Loucy (cell line): Measurements from ENCODE around the gene GAN.

Experiments used
- H2AFZ ChIP-seq: fragments of 200-600 bp; sonication (generic); 2 replicates; pipeline ENCODE4 v1.6.0; 2016; ENCODE audit warnings: antibody characterized with exemption, mild to moderate bottlenecking, low read length, moderate library complexity
- H3F3A ChIP-seq: fragments of 200-600 bp; 2 replicates; pipeline ENCODE4 v1.6.0; 2016; ENCODE audit warnings: antibody characterized with exemption, low read depth, mild to moderate bottlenecking
- H3K27me3 ChIP-seq: fragments of 200-600 bp; sonication (generic); 2 replicates; pipeline ENCODE4 v1.6.1; 2014; ENCODE audit warnings: low read length, mild to moderate bottlenecking; ENCODE audit not compliant: insufficient read depth, poor library complexity, severe bottlenecking
- H3K36me3 ChIP-seq: fragments of 200-600 bp; sonication (generic); 2 replicates; pipeline ENCODE4 v1.6.1; 2016; ENCODE audit warnings: low read length; ENCODE audit not compliant: insufficient read depth
- H3K4me1 ChIP-seq: fragments of 200-600 bp; sonication (generic); 2 replicates; pipeline ENCODE4 v1.5.1; 2014; ENCODE audit warnings: low read length, mild to moderate bottlenecking; ENCODE audit not compliant: insufficient read depth, poor library complexity, severe bottlenecking
- H3K4me2 ChIP-seq: fragments of 200-600 bp; sonication (generic); 2 replicates; pipeline ENCODE4 v1.6.0; 2014; ENCODE audit warnings: antibody characterized with exemption, low read length, low read depth, mild to moderate bottlenecking; ENCODE audit not compliant: poor library complexity, severe bottlenecking
- H3K4me3 ChIP-seq: fragments of 200-600 bp; sonication (generic); 2 replicates; pipeline ENCODE4 v1.5.1; 2014; ENCODE audit warnings: low read length, mild to moderate bottlenecking, mixed read lengths; ENCODE audit not compliant: poor library complexity, severe bottlenecking
- H3K79me2 ChIP-seq: fragments of 200-600 bp; sonication (generic); 2 replicates; pipeline ENCODE4 v1.6.1; 2014; ENCODE audit warnings: low read length; ENCODE audit not compliant: insufficient read depth
- H3K9ac ChIP-seq: fragments of 200-600 bp; sonication (generic); 2 replicates; pipeline ENCODE4 v1.6.0; 2014; ENCODE audit warnings: mild to moderate bottlenecking, low read depth, low read length, moderate library complexity; ENCODE audit not compliant: poor library complexity, severe bottlenecking
- H3K9me2 ChIP-seq: fragments of 200-600 bp; sonication (generic); replicated peaks from 2 replicates; pipeline ENCODE4 v1.6.1; 2016; ENCODE audit warnings: low read depth, low read length, mixed read lengths
- H3K9me3 ChIP-seq: fragments of 200-600 bp; sonication (generic); 2 replicates; pipeline ENCODE4 v1.6.1; 2014; ENCODE audit warnings: mild to moderate bottlenecking, antibody characterized with exemption, low read length, low read depth; ENCODE audit not compliant: insufficient read depth
- H4K20me1 ChIP-seq: fragments of 200-600 bp; sonication (generic); 2 replicates; pipeline ENCODE4 v1.6.0; 2014; ENCODE audit warnings: antibody characterized with exemption, low read length, mild to moderate bottlenecking; ENCODE audit not compliant: insufficient read depth, poor library complexity, severe bottlenecking
- CTCF ChIP-seq: fragments of 200-600 bp; sonication (generic); conservative IDR thresholded peaks from 2 replicates; pipeline ENCODE4 v1.5.1; 2014; ENCODE audit warnings: mild to moderate bottlenecking, antibody characterized with exemption, low read length
- EZH2phosphoT487 ChIP-seq: fragments of 200-600 bp; IDR thresholded peaks from 2 replicates; pipeline ENCODE4 v1.6.1; 2018; ENCODE audit warnings: antibody characterized with exemption, mild to moderate bottlenecking, moderate library complexity, borderline replicate concordance

The GAN gene

GRCh38 chr16:81278526-81278925, 36.2 kb upstream of the GAN start:
- H3K27me3 ChIP-seq, result no peaks in the 10 kb centered on the region

GRCh38 chr16:81279392-81279791, 35.4 kb upstream of the GAN start:
- no peaks in the 10 kb centered on the region for H3K27me3 ChIP-seq
- H3K4me2 ChIP-seq, result no peak overlapping the region
- H3K4me1 ChIP-seq, result no peaks in the 10 kb centered on the region
- no peaks in the 10 kb centered on the region for H3K79me2 ChIP-seq
- no peak overlapping the region for H3K9ac ChIP-seq
- no peaks in the 10 kb centered on the region for H3K9me2 ChIP-seq
- no peaks in the 10 kb centered on the region for H3K9me3 ChIP-seq
- H3F3A ChIP-seq, result no peaks in the 10 kb centered on the region
- H2AFZ ChIP-seq, result no peak overlapping the region
- no peak overlapping the region for H3K4me3 ChIP-seq
- no peaks in the 10 kb centered on the region for H3K36me3 ChIP-seq
- H4K20me1 ChIP-seq, result no peaks in the 10 kb centered on the region
- TF ChIP-seq EZH2phosphoT487 (no peak), CTCF (no peak)

More at GRCh38 chr16:81278526-81278925, 36.2 kb upstream of the GAN start:
- H3K4me3 ChIP-seq, result no peak overlapping the region
- no peak overlapping the region; the same call in 1 of the 2 replicates for H2AFZ ChIP-seq
- TF ChIP-seq EZH2phosphoT487 (no peak), CTCF (no peak)
- H3K4me1 ChIP-seq, result no peaks in the 10 kb centered on the region
- no peak overlapping the region for H3K4me2 ChIP-seq
- no peaks in the 10 kb centered on the region for H3K79me2 ChIP-seq
- H4K20me1 ChIP-seq, result no peaks in the 10 kb centered on the region
- no peak overlapping the region for H3K9ac ChIP-seq
- no peaks in the 10 kb centered on the region for H3K36me3 ChIP-seq
- H3F3A ChIP-seq, result no peaks in the 10 kb centered on the region
- H3K9me2 ChIP-seq, result no peaks in the 10 kb centered on the region
- no peaks in the 10 kb centered on the region for H3K9me3 ChIP-seq

- H3K4me3 ChIP-seq, result no peak overlapping the region
- no peaks in the 10 kb centered on the region for H3K4me1 ChIP-seq
- H4K20me1 ChIP-seq, result no peaks in the 10 kb centered on the region
- H3F3A ChIP-seq, result no peaks in the 10 kb centered on the region
- TF ChIP-seq EZH2phosphoT487, result no peak
- no peak for TF ChIP-seq CTCF
- H3K9me3 ChIP-seq, result no peaks in the 10 kb centered on the region
- no peaks in the 10 kb centered on the region for H3K9me2 ChIP-seq
- H3K36me3 ChIP-seq, result no peaks in the 10 kb centered on the region
- no peak overlapping the region for H3K9ac ChIP-seq
- H3K79me2 ChIP-seq, result no peaks in the 10 kb centered on the region
- H3K4me2 ChIP-seq, result no peak overlapping the region
- H3K27me3 ChIP-seq, result no peaks in the 10 kb centered on the region
- no peak overlapping the region for H2AFZ ChIP-seq
Measured at GRCh38 chr16:81280393-81280792, 34.4 kb upstream of the GAN start.
